GM12874 (cell line): ENCODE measurements around the gene CNIH3.

ENCODE experiments used
- CTCF ChIP-seq: IDR thresholded peaks from 2 replicates; pipeline ENCODE4 v1.5.1; 2011; ENCODE audit warnings: low read depth, mild to moderate bottlenecking, control low read depth, low read length, moderate library complexity; ENCODE audit not compliant: insufficient read depth

CNIH3 gene

DNA sequence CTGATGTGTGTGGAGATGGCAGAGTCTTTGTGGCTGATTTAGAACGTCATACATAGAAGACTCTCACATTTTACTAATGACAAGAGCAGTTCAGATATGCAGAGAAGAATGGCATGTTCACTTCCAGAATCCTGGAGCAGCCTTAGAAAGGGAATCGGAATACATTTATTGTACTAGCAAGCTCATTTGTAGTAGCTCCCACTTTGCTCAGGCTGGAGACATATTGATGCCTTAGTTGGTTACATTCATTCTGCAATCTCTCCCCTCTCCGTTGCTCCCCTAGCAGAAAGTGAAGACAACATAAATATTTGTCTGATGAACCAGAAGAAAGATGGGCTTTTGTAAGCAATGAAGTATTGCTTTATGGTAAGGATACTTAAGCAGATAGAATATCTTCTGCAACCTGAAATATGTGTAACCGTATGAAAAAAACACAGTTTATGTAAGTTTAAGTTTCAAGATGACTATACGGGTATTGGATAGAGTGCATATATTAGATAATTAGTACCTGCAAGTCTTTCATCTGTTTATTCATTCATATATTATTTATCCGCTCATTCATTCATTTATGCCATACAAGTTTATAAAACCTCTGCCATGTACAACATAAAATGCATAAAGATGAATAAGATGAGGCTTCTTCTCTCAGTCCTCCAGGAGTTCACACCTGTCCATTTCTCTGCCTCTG is 135.7 kb downstream of the CNIH3 start:
- TF ChIP-seq CTCF = no peak

DNA sequence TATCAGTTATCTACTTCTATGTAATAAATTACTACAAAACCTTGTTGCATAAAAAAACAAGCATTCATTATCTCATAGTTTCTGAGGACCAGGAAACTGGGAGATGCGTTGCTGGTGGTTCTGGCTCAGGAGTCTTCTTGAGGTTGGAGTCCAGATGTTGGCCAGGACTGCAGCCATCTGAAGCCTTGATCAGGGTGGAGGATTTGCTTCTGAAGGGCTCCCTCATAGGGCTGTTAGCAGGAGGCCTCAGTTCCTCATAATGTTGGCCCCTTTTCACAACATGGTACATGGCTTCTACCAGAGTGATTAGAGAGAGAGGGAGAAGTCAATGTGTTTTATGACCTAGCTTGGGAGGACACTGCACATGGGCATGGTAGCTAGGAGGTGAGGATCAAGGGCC is 137.4 kb downstream of the CNIH3 start:
- TF ChIP-seq CTCF = no peak

DNA sequence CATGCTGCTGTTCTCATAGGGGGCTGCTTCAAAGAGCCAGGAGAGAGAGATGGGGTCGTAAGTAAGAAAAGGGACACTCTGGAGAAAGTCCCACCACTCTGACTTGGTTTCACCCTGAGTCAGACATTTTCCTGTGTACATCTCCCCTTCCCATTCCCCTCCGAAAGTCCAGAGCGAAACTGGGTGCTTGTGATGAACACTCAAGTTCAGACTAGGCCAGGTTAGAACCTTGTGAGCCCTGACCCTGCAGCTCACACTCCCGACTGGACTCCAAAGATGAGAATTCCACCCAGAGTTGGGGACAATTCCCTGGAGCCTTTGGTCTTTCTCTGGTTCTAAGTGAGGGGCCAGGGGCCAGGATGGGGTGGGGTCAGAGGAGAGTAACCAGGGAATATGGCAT is 139.5 kb downstream of the CNIH3 start:
- no peak for TF ChIP-seq CTCF

GRCh38 chr1:224757508-224757907 is 141.4 kb downstream of the CNIH3 start:
- TF ChIP-seq CTCF = no peak

- no peak for TF ChIP-seq CTCF
These were observed 143.0 kb downstream of the CNIH3 start for GRCh38 chr1:224759135-224759534.

DNA sequence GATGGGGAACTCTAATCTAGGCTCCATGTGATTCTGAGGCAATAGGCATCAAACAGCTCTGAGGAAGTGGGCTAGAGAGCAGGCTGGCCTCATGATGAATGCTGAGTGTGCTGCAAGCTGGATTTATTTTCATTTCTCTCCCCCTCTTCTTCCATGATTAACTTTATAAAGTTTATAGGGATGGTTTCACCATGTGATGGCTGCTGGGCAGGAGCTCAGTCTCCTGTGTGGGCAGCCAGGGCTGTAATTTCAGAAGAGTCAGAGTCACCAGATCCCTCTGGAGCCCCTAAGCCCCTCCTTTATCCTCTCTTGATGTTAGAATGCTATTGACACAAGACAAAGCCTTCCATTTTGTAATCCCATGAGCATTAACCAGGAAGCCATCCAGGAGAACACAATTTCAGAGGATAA is 143.6 kb downstream of the CNIH3 start:
- no peak for TF ChIP-seq CTCF

DNA sequence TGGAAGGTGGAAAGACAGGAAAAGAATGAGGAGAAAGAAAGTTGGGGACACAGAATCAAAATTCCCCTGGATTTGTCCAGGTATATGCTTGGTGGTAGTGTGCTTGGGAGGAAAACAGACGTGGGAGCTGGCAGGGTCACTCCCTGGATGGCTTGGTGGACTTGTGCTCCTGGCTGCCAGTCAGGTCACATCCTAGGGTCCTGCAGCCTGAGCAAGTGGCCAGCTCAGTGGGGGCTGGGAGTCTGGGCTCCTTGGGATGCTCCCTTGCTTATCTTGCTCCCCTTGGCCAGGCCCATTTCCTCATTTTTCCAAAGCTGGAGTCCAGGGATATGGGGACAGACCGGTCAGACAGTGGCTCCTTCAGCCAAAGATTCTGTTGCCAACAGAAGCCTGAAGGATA is 144.0 kb downstream of the CNIH3 start:
- TF ChIP-seq CTCF = no peak
